Endodermal cell (in vitro differentiated cells): Measurements from ENCODE around the gene SEC31A. TPM values are rescaled to one million over a fixed set of nuclear protein-coding genes. Genes with fewer than 3 reads are reported as not detected.

Source experiments
- DNase-seq: peaks from one replicate; pipeline ENCODE4 v3.0.0-alpha.2; 2017
- H3K27ac ChIP-seq: 2 replicates; pipeline ENCODE4 v1.5.1; 2013; ENCODE audit warnings: mild to moderate bottlenecking, low read depth, low read length, moderate library complexity
- H3K27me3 ChIP-seq: 2 replicates; pipeline ENCODE4 v1.6.1; 2013; ENCODE audit warnings: mild to moderate bottlenecking, low read length, moderate library complexity; ENCODE audit not compliant: insufficient read depth, control insufficient read depth, poor library complexity, severe bottlenecking
- H3K36me3 ChIP-seq: 2 replicates; pipeline ENCODE4 v1.7.0; 2013; ENCODE audit warnings: mild to moderate bottlenecking, low read length, moderate library complexity; ENCODE audit not compliant: control insufficient read depth, insufficient read depth
- H3K4me1 ChIP-seq: one replicate; pipeline ENCODE4 v1.7.0; 2013; ENCODE audit warnings: low read length; ENCODE audit not compliant: control insufficient read depth, insufficient read depth
- H3K4me3 ChIP-seq: 2 replicates; pipeline ENCODE4 v1.5.1; 2013; ENCODE audit warnings: mild to moderate bottlenecking, low read length, moderate library complexity
- H3K9ac ChIP-seq: 2 replicates; pipeline ENCODE4 v1.6.1; 2013; ENCODE audit warnings: mild to moderate bottlenecking, low read length, moderate library complexity; ENCODE audit not compliant: poor library complexity, severe bottlenecking; ENCODE audit errors: extremely low read depth
- H3K9me3 ChIP-seq: 2 replicates; pipeline ENCODE4 v1.6.1; 2013; ENCODE audit warnings: mild to moderate bottlenecking, low read length, moderate library complexity; ENCODE audit not compliant: control insufficient read depth
- H3K27ac Mint-ChIP-seq: 2 replicates; pipeline ENCODE4 v1.8.0; 2020; ENCODE audit warnings: mixed read lengths
- H3K27me3 Mint-ChIP-seq: 2 replicates; pipeline ENCODE4 v1.8.0; 2021; ENCODE audit warnings: mild to moderate bottlenecking, mixed read lengths; ENCODE audit not compliant: insufficient read depth
- H3K36me3 Mint-ChIP-seq: 2 replicates; pipeline ENCODE4 v1.8.0; 2020; ENCODE audit warnings: low read depth, mixed read lengths
- H3K4me1 Mint-ChIP-seq: 2 replicates; pipeline ENCODE4 v1.8.0; 2020; ENCODE audit warnings: mixed read lengths
- H3K4me3 Mint-ChIP-seq: 2 replicates; pipeline ENCODE4 v1.8.0; 2020; ENCODE audit warnings: mild to moderate bottlenecking, moderate library complexity, mixed read lengths
- H3K9me3 Mint-ChIP-seq: 2 replicates; pipeline ENCODE4 v1.8.0; 2020; ENCODE audit warnings: mild to moderate bottlenecking, mixed read lengths
- CTCF ChIP-seq: fragments of 200-600 bp; sonication (generic); conservative IDR thresholded peaks from 2 replicates; pipeline ENCODE4 v1.5.0; 2021; ENCODE audit warnings: antibody characterized with exemption, mild to moderate bottlenecking
- WGBS, 2 experiments: methylation state at CpG; one replicate each; pipeline versions ENCODE4 v1.1.5 to v1.1.7; 2013; ENCODE audit warnings: missing lambda C conversion rate in 2 of 2, mixed read lengths in 1 of 2; ENCODE audit not compliant: insufficient coverage in 1 of 2, insufficient read length in 1 of 2; 5-methylcytosine and 5-hydroxymethylcytosine counted together
- total RNA-seq, 2 donors: library from RNA; stranded (reverse); fragmentation: NEBNext Ultra II Directional in 1 of 2; extraction: Animal tissue kit (Norgen Biotek cat#: 25700) in 1 of 2; gene quantifications; 2 replicates in 1 of 2; 3 replicates in 1 of 2; pipeline ENCODE4 v1.2.1, GENCODE V29; 2021

The SEC31A gene
- total RNA-seq, 2 donors from 2014 or later: 166 to 182 TPM

GRCh38 chr4:82930848-82931755 lies 40.1 kb upstream of the SEC31A start:
- WGBS, 2 experiments: 90 to 93% methylated on average over 2 to 4 of the region's 5 CpGs
- no peak overlapping the region for H3K4me3 Mint-ChIP-seq
- no peaks in the 10 kb centered on the region for H3K9me3 Mint-ChIP-seq
- Histone ChIP-seq H3K4me1 (no peaks in the 10 kb centered on the region), H3K4me3 (no peak overlapping the region), H3K36me3 (peaks cover 42% of the 10 kb centered on the region), H3K9ac (no peak overlapping the region), H3K27me3 (no peaks in the 10 kb centered on the region), H3K9me3 (no peaks in the 10 kb centered on the region), H3K27ac (no peak overlapping the region)
- no peak overlapping the region for H3K27ac Mint-ChIP-seq
- H3K4me1 Mint-ChIP-seq: no peaks in the 10 kb centered on the region
- H3K27me3 Mint-ChIP-seq: no peaks in the 10 kb centered on the region
- peaks cover 22% of the 10 kb centered on the region for H3K36me3 Mint-ChIP-seq
- TF ChIP-seq CTCF: no peak
- DNase-seq: no peak

DNA sequence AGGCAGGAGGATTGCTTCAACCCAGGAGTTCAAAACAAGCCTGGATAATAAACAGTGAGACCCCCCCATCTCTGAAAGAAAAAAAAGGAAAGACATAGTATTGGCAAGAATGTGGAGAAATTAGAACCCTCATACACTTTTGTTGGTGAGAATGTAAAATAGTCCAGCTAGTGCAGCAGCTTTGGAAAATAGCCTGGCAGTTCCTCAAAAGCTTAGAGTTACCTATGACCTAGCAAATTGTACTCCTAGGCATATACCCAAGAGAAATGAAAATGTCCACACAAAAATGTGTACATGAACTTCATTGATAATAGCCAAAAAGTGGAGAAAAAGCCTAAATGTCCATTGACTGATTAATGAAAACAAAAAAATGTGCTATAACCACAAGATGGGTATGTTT lies 30.8 kb upstream of the SEC31A start:
- H3K4me3 Mint-ChIP-seq: no peak overlapping the region
- no peak overlapping the region for H3K27ac ChIP-seq
- no peak overlapping the region for H3K9ac ChIP-seq
- H3K9me3 ChIP-seq: no peaks in the 10 kb centered on the region
- peaks cover 27% of the 10 kb centered on the region for H3K36me3 ChIP-seq
- no peak for DNase-seq
- H3K27me3 ChIP-seq: no peaks in the 10 kb centered on the region
- TF ChIP-seq CTCF: no peak
- no peaks in the 10 kb centered on the region for H3K4me1 Mint-ChIP-seq
- peaks cover 16% of the 10 kb centered on the region for H3K36me3 Mint-ChIP-seq
- no peaks in the 10 kb centered on the region for H3K9me3 Mint-ChIP-seq
- no peaks in the 10 kb centered on the region for H3K4me1 ChIP-seq
- H3K27me3 Mint-ChIP-seq: no peaks in the 10 kb centered on the region
- peak overlapping the region; percentile 16 for H3K27ac Mint-ChIP-seq
- H3K4me3 ChIP-seq: no peak overlapping the region

- WGBS, 2 experiments: 90% methylated on average over 2 of the region's 2 CpGs; no CpG with 5 or more reads in 1 of the 2 experiments
- no peak overlapping the region for H3K27ac Mint-ChIP-seq
- DNase-seq: no peak
- H3K4me1 Mint-ChIP-seq: no peaks in the 10 kb centered on the region
- H3K4me3 ChIP-seq: no peak overlapping the region
- no peak overlapping the region for H3K9ac ChIP-seq
- H3K4me1 ChIP-seq: no peaks in the 10 kb centered on the region
- no peaks in the 10 kb centered on the region for H3K9me3 Mint-ChIP-seq
- no peak overlapping the region for H3K27ac ChIP-seq
- no peak for TF ChIP-seq CTCF
- H3K27me3 Mint-ChIP-seq: no peaks in the 10 kb centered on the region
- H3K27me3 ChIP-seq: no peaks in the 10 kb centered on the region
- no peaks in the 10 kb centered on the region for H3K9me3 ChIP-seq
- H3K4me3 Mint-ChIP-seq: no peak overlapping the region
- H3K36me3 Mint-ChIP-seq: peaks cover 16% of the 10 kb centered on the region
- peaks cover 26% of the 10 kb centered on the region for H3K36me3 ChIP-seq
These were observed 28.4 kb upstream of the SEC31A start for GRCh38 chr4:82919386-82919785.
